Activated CD8-positive, alpha-beta memory T cell treated with anti-CD3 and anti-CD28 coated beads, Interleukin-2, amount 50 U/mL, for 1 hour (primary cell): ENCODE data around the gene TPX2.

Experiments used
- DNase-seq: peaks from one replicate; pipeline ENCODE4 v3.0.0-alpha.2; 2020; ENCODE audit errors: extremely low read depth

TPX2 gene

GRCh38 chr20:31705598-31706597 lies 33.2 kb upstream of the TPX2 start:
- no peak for DNase-seq

DNA sequence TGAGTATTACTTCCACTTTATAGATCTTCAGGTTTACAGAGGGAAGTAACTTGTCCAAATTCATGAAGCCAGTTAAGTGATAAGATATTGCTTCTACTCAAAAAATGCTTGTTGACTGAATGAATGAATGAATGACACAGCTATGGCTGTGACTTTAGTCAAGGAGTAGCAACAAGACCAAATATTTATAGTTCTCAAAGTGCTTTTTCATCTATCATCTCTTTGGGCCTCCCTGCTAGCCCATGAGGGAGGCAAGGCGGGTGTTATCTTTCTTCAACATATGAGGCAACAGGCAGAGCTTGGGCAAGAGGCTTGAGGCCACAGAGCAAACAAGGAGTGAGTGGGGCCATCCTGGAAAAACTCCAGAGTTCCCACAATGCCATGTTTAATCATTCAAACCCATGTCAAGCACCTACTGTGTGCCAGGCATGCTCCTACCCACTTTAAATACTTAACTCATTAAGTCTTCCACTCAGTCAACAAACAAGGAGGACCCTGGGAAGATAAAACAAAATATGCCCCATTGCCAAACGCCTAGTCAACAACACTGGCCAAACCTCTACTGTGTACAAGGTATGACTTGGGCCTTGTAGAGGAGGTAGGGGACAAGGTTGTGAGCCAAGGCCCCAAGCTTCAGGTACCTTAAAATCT lies 32.4 kb upstream of the TPX2 start:
- no peak for DNase-seq

GRCh38 chr20:31707258-31707615 lies 31.9 kb upstream of the TPX2 start:
- DNase-seq, result no peak

DNA sequence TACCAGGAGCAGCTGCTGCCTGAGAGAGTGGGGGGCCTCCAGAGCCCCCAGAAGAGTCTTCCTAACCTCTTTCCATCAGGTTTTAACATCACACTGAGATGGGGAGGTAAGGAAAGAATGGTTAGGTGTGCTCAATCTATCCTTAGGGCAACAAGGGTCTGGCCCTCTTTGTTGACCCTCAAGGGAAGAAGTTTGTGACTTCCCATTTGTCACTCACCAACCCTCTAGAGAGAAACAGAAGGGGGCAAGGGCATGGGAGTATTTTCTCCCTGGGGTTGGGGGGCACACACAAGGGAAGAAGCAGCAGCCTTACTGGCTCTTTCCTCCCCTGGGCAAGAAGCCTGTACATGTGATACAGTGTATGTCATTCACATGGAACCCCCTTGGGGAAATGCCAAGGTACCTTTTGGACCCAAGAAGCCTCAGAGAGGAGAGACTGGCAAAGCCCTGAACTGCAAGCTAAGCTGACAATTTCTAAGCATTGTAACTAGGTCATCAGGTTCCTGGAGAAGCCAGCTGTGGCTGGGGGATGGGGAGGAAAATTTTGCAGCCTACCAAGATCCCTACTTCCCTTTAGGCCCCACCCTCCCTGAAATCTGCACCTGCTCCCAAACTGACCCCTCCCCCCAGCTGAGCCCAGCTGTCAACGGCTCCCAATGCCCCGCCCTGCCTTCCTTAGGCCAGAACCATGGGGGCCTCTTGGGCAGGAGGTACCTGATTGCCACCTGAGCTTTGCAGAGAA lies 30.9 kb upstream of the TPX2 start:
- no peak for DNase-seq

DNA sequence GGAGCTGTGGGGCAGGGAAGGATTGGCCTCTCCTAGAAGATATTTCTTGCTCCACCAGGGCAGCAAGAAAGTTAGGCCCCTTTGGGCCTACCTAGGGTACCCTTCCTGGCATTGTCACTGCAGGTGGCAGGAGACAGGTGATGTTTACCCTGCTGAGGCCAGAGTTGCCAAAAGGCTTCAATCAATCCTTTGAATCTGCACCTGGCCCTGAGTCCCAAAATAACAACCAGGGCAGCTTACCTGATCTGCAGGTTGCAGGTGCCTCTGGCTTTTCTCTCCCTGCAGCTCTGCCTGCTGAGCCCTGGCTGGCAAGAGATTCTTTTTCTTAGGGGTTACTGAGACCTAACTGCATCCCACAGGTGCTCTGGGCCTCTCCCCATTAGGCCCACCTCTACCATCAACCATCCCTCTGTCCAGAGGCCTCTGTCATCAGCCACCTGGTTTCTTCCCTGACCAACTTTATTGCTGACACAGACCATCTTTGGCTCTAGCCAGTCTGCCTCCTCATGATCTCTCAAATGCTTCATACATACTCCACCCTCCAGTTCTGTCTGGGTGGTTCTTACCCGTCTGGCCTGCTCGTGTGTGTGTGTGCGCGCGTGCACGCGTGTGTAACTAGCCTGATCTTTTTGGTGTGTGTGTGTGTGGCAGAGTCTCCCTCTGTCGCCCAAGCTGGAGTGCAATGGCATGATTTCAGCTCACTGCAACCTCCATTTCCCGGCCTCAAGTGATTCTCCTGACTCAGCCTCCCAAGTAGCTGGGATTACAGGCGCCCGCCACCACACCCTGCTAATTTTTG lies 30.2 kb upstream of the TPX2 start:
- DNase-seq, result no peak

- no peak for DNase-seq
Observed at GRCh38 chr20:31709939-31710338, 29.2 kb upstream of the TPX2 start.

- no peak for DNase-seq
Observed at GRCh38 chr20:31710423-31711108, 28.5 kb upstream of the TPX2 start.

DNA sequence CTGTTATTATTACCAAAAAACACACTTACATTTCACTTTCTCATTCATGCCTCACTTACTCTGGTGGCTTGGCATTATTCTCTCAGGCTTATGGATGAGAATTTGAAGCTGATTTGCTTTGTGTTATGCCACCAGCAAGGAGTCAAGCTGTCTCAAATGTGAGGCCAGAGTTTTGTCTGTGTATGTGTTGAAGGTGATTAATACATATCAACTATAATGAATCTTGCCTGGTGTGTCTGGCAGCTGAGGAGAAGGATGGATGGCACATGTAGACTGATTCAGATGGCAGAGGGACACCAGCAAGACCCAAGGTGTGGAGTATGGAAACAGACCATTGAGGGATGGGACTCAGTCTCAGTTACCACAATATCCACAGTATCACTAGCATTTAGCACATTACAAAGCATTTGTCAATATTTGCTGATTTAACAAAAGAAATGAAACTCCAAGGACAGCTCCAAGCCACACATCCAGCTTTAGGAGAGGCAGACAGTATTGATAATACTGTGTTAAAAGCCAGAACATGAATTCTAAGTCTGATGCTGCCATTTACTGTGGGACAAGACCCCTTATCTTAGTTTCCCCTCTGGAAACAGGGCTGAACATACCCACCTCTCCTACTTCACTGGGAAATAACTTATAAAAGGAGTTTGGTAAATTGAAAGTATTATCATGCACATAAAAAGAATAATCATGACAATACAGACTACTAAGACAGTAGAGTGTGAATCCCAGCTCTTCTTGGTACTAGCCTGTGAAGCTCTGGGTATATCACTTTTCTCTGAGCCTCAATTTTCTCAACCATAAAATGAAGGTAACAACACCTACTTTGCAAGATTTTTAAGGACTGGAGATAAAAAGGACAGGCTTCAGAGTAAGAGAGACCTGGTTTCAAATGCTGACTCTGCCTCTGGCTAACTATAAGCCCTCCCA lies 27.6 kb upstream of the TPX2 start:
- DNase-seq, result no peak

DNA sequence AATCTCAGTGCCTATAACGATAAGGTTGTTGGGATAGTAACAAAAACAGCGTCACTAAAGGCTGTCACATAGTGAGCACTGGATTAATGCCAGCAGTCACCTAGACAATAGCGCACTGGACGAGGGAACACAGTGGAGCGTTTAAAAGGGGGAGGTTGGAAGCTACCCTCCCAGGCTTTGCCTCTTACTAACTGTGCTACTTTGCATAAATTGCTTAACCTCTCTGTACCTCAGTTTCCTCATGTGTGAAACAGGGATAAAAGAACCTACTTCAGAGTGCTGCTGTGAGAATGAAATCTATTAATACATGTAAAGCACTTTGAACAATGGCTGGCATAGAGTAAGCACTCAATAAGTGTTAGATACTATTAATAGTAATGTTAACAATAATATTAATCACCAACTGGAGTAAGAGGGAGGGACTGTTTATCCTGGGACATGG lies 27.0 kb upstream of the TPX2 start:
- DNase-seq, result no peak

- no peak for DNase-seq
Observed at GRCh38 chr20:31712564-31713311, 26.4 kb upstream of the TPX2 start.

DNA sequence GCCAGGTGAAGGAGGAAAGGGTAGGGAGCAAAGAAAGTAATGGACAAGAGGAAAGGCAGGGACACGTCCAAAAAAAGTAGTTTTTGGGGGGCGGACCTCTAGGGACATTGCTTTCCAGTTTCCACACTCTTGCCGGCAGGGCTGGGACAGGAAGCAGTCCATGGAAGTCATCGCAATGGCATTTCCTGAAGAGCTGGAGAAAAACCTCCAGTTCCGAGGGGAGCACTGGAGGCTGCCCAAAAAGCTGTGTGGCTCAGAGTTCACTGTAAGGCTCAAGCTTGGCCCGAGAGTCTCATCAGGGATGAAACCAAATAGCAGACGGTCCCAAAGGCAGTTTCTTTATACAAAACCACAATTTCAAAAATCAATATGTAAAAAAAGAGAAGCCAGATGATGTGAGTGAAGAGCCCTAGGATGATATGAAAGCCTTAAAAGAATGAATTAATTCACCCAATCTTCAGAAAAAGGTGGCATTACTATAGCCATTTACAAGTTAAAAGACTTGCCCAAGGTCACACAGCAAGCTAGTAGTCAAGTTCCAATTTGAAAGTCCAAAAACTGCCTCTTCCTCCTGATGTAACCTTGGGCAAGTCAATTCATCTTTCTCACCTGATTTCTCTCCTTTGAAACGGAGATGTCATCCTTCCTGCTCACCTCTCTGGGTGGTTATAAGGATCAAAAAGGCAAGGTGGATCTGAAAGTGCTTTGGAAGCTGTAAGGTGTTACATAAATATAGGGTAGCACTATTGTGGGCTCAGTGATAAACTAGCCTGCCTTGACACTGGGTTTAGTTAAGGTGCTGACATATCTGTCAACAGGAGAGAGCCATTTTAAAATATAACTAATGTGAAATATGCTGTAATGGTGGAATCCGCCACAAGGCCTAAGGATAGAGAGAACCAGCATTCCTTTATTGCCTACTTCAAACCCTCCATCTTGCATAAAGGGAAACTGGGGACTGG lies 25.5 kb upstream of the TPX2 start:
- DNase-seq, result no peak

DNA sequence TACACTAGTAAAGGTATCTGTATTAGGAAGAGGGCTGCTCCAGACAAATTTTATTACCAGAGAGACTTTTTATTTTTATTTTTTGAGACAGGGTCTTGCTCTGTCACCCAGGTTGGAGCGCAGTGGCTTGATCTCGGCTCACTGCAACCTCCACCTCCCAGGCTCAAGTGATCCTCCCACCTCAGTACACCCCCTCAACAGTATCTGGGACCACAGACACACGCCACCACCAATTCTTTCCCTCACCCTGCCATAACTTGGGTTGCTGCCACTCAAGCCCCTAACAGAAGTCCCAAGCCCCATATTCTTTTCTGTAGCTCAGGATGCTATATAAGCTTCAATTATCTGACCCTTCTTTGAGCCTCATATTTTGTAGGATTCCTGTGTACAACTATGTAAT lies 23.3 kb upstream of the TPX2 start:
- no peak for DNase-seq

GRCh38 chr20:31716351-31716750 lies 22.7 kb upstream of the TPX2 start:
- no peak for DNase-seq

DNA sequence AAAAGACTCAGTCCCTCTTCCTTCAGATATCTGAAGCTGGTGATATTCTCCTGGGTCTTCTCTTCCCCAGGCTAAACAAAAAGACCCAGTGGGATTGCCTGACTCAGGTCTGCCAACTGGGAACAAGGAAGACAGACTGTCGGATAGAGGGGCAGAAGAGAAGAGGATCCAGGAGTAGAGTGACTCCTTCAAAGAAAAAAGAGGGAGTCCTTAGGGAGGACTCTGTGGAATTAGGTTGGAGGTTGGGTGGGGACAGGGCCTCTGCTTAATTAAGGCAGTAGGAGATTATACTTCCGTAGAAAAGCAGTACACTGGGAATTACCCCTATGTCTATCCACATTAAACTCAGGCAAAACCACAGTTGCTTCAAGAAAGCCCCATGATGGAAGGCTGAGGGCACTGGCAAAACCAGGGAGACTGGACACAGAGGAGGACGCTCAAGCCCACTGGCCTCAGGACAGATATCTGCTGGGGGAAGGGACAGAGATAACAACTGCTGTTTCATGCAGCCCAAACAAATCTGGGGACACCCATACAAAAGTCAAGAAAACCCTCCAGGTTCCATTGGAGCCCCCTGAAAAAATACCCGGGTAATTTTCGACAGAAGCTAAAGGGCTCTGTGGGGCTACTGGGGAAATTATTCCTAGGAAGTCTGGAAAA lies 22.1 kb upstream of the TPX2 start:
- no peak for DNase-seq

DNA sequence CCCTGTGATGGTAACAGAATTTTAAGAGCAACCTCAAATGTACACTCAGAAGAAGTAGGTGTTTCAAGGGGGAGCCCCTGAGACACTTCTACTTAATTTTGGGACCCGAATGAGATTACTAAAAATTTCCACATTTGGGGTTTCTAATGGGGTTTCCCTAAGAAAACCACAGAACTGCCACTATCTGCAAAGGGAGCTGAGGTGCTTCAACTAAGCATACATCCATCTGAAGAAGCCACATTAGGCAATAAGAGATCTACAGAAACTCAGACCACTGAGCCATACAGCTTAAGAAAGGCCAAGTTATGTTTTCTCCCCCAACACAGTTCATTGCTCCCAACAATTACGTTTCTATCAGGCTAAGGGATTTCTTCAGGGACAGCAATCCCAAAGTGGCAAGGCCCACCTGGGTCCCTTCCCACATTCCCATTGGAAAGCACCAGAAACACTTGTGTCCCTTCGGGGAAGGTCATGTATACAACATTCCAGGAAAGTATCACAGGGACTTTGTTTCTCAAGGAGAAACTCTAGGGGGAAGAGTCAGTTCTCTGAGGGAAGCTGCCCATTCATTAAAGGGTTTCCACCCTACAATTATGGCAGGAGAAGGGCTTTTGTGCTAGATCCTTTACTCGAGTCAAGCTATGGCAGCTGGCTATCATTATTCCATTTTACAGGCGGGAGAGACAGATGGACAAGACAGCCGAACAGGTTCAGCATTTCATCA lies 21.4 kb upstream of the TPX2 start:
- DNase-seq, result no peak

DNA sequence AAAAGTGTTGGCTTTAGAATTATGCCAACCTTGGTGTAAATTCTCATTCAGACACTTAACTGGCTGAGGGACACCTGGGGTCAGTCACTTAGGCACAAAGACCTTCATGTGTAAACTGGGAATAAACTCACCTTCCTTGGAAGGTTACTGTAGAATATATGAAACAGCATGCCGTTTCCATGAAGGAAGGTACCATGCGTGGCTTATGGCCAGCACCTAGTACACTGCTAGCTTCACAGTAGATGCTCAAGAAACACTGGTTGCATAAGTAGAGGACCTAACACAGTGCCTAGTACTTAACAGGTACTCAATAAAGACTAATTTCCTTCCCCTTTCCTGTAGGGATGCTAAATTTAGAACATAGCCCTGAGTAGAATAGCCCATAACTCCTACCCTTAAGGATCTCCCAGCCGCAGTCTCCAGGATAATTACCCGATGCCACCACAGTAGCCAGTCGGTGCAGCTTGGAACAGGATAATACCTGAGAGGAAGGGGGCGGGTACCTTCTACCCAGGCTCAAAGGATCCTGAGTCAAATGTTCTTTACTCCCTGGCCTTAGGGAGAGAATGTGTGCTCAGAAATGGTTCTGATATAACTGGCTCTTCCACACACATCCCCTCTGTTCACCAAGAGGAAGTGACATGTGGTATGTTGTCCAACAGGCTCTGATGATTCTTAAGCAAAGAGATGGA lies 20.0 kb upstream of the TPX2 start:
- DNase-seq, result no peak
